ENCODE data around the gene CAPN14.

Gene CAPN14

GRCh38 chr2:31254237-31255203, 37.2 kb upstream of the CAPN14 start:
- WGBS, 2 experiments = 94 to 95% methylated on average over 19 of the region's 19 CpGs
- H3K4me1 ChIP-seq (ENCODE audit: control insufficient read depth, insufficient read depth, low read length) = peaks cover 4% of the 10 kb centered on the region
- H3K27ac ChIP-seq (ENCODE audit: insufficient read depth, low read depth, low read length, poor library complexity, severe bottlenecking) = no peak overlapping the region
- no peaks in the 10 kb centered on the region for H3K9me3 ChIP-seq (ENCODE audit: control insufficient read depth, low read length)
- H3K4me3 ChIP-seq (ENCODE audit: insufficient read depth, low read depth, low read length) = no peak overlapping the region
- H3K27me3 ChIP-seq (ENCODE audit: control insufficient read depth, insufficient read depth, low read length, poor library complexity, severe bottlenecking) = no peaks in the 10 kb centered on the region
- no peaks in the 10 kb centered on the region for H3K36me3 ChIP-seq (ENCODE audit: control insufficient read depth, insufficient read depth, low read length)

- no peaks in the 10 kb centered on the region for H3K9me3 ChIP-seq (ENCODE audit: control insufficient read depth, low read length)
- H3K4me1 ChIP-seq (ENCODE audit: control insufficient read depth, insufficient read depth, low read length) = peaks cover 4% of the 10 kb centered on the region
- no peaks in the 10 kb centered on the region for H3K36me3 ChIP-seq (ENCODE audit: control insufficient read depth, insufficient read depth, low read length)
- no peak overlapping the region for H3K4me3 ChIP-seq (ENCODE audit: insufficient read depth, low read depth, low read length)
- no peak overlapping the region for H3K27ac ChIP-seq (ENCODE audit: insufficient read depth, low read depth, low read length, poor library complexity, severe bottlenecking)
- WGBS, 2 experiments = 88 to 89% methylated on average over 13 of the region's 13 CpGs
- H3K27me3 ChIP-seq (ENCODE audit: control insufficient read depth, insufficient read depth, low read length, poor library complexity, severe bottlenecking) = no peaks in the 10 kb centered on the region
Measured at GRCh38 chr2:31253356-31254131, 36.2 kb upstream of the CAPN14 start.

- no peaks in the 10 kb centered on the region for H3K27me3 ChIP-seq (ENCODE audit: control insufficient read depth, insufficient read depth, low read length, poor library complexity, severe bottlenecking)
- no peak overlapping the region for H3K4me3 ChIP-seq (ENCODE audit: insufficient read depth, low read depth, low read length)
- H3K27ac ChIP-seq (ENCODE audit: insufficient read depth, low read depth, low read length, poor library complexity, severe bottlenecking) = no peak overlapping the region
- H3K9me3 ChIP-seq (ENCODE audit: control insufficient read depth, low read length) = no peaks in the 10 kb centered on the region
- 93% methylated on average over 6 of the region's 6 CpGs for WGBS, 2 experiments
- no peaks in the 10 kb centered on the region for H3K4me1 ChIP-seq (ENCODE audit: control insufficient read depth, insufficient read depth, low read length)
- no peaks in the 10 kb centered on the region for H3K36me3 ChIP-seq (ENCODE audit: control insufficient read depth, insufficient read depth, low read length)
Measured at GRCh38 chr2:31251851-31252250, 34.5 kb upstream of the CAPN14 start.

DNA sequence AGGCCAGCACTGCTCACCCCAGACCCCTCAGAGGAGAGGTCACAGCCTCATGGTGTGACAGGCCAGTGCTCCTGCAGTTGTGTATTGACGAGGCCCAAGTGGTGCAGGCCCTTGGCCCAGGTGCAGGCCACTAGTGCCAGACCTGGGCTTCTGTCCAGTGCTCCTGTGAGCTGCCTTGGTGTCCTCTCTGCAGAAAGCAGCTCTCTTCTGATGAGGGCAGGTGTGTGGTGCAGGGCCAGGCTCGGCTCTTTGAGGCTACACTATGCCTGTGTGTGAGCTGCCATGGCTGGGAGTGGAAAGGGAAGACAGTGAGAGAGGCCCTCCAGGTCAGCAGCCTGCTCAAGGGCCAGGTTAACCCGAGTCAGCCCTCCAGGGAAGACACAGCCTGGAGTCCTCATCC, 33.7 kb upstream of the CAPN14 start:
- H3K27me3 ChIP-seq (ENCODE audit: control insufficient read depth, insufficient read depth, low read length, poor library complexity, severe bottlenecking) = no peaks in the 10 kb centered on the region
- no peak overlapping the region for H3K27ac ChIP-seq (ENCODE audit: insufficient read depth, low read depth, low read length, poor library complexity, severe bottlenecking)
- no peak overlapping the region for H3K4me3 ChIP-seq (ENCODE audit: insufficient read depth, low read depth, low read length)
- no peaks in the 10 kb centered on the region for H3K36me3 ChIP-seq (ENCODE audit: control insufficient read depth, insufficient read depth, low read length)
- no peaks in the 10 kb centered on the region for H3K4me1 ChIP-seq (ENCODE audit: control insufficient read depth, insufficient read depth, low read length)
- H3K9me3 ChIP-seq (ENCODE audit: control insufficient read depth, low read length) = no peaks in the 10 kb centered on the region
- 89 to 94% methylated on average over 3 of the region's 3 CpGs for WGBS, 2 experiments

DNA sequence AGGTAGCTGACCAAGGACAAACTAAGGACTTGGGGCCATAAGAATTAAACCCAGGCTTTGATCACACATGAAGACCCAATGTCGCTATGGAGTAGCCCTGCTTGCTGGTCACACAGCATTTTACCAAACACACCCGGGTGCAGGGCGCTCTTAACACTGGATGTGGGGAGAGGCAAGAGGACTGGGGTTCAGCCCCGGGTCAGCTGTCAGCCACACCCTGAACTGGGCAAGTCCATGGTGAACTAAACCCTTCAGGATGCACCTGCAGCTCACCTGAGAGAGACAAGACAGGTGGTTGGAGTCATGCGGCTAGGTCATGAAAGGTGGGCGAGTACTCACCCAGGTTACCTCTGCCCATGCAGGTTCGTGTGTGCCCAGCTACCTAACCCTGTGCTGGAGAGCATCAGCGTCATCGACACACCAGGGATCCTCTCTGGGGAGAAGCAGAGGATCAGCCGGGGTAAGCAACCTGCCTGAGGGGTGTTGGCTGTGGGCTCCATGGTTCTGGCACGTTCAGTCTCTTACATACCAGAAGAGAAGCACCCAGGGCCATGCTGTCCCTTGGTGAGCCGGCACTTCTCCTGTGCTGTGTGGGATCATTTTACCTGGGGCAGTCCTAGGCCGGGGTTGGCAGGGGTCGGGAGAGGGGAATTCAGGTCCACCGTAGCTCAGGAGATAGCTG, 31.8 kb upstream of the CAPN14 start:
- Histone ChIP-seq H3K4me3 (ENCODE audit: insufficient read depth, low read depth, low read length) (no peak overlapping the region), H3K27ac (ENCODE audit: insufficient read depth, low read depth, low read length, poor library complexity, severe bottlenecking) (no peak overlapping the region), H3K4me1 (ENCODE audit: control insufficient read depth, insufficient read depth, low read length) (no peaks in the 10 kb centered on the region), H3K9me3 (ENCODE audit: control insufficient read depth, low read length) (no peaks in the 10 kb centered on the region), H3K27me3 (ENCODE audit: control insufficient read depth, insufficient read depth, low read length, poor library complexity, severe bottlenecking) (no peaks in the 10 kb centered on the region), H3K36me3 (ENCODE audit: control insufficient read depth, insufficient read depth, low read length) (no peaks in the 10 kb centered on the region)
- WGBS, 2 experiments = 93 to 96% methylated on average over 15 of the region's 15 CpGs

- Histone ChIP-seq H3K36me3 (ENCODE audit: control insufficient read depth, insufficient read depth, low read length) (no peaks in the 10 kb centered on the region), H3K27me3 (ENCODE audit: control insufficient read depth, insufficient read depth, low read length, poor library complexity, severe bottlenecking) (no peaks in the 10 kb centered on the region), H3K4me1 (ENCODE audit: control insufficient read depth, insufficient read depth, low read length) (no peaks in the 10 kb centered on the region), H3K9me3 (ENCODE audit: control insufficient read depth, low read length) (no peaks in the 10 kb centered on the region), H3K27ac (ENCODE audit: insufficient read depth, low read depth, low read length, poor library complexity, severe bottlenecking) (no peak overlapping the region), H3K4me3 (ENCODE audit: insufficient read depth, low read depth, low read length) (no peak overlapping the region)
- WGBS, 2 experiments = 94 to 95% methylated on average over 3 of the region's 3 CpGs
Measured at GRCh38 chr2:31248139-31248538, 30.8 kb upstream of the CAPN14 start.

- H3K9me3 ChIP-seq (ENCODE audit: control insufficient read depth, low read length) = no peaks in the 10 kb centered on the region
- H3K27ac ChIP-seq (ENCODE audit: insufficient read depth, low read depth, low read length, poor library complexity, severe bottlenecking) = no peak overlapping the region
- H3K27me3 ChIP-seq (ENCODE audit: control insufficient read depth, insufficient read depth, low read length, poor library complexity, severe bottlenecking) = no peaks in the 10 kb centered on the region
- 94 to 95% methylated on average over 5 of the region's 5 CpGs for WGBS, 2 experiments
- no peaks in the 10 kb centered on the region for H3K36me3 ChIP-seq (ENCODE audit: control insufficient read depth, insufficient read depth, low read length)
- H3K4me1 ChIP-seq (ENCODE audit: control insufficient read depth, insufficient read depth, low read length) = no peaks in the 10 kb centered on the region
- no peak overlapping the region for H3K4me3 ChIP-seq (ENCODE audit: insufficient read depth, low read depth, low read length)
Measured at GRCh38 chr2:31247711-31248110, 30.4 kb upstream of the CAPN14 start.

DNA sequence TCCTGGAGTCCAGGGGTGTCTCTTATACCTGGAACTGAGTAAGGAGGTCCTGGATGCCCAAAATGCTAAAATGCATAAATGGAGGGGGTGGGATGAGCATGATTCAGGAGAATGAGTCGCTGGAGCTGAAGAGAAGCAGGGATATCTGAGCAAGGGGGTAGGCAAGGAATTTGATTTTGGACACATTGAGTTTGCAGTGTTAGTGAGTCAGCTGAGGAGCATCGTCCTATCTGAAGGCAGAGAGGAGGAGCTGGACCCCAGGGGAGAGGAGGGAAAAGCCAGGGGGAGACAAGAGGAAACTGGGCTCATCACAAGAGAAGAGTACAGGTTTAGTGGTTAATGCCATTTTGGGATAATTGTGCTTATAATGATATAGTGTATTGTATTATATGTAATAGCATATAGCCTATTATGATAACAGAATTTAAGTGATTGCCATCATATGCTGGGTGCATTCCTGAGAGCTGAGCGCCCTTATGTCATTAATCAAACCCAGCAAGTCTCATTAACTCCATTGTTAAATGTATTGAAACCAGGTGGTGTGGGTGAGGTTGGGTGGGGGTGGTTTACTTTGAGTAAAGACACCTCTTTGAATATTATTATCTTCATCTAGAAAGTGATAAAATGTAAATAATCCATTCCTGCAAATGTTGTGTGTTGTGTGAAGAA, 29.0 kb upstream of the CAPN14 start:
- WGBS, 2 experiments = 87% methylated on average over 2 of the region's 3 CpGs
- Histone ChIP-seq H3K27ac (ENCODE audit: insufficient read depth, low read depth, low read length, poor library complexity, severe bottlenecking) (no peak overlapping the region), H3K27me3 (ENCODE audit: control insufficient read depth, insufficient read depth, low read length, poor library complexity, severe bottlenecking) (no peaks in the 10 kb centered on the region), H3K4me1 (ENCODE audit: control insufficient read depth, insufficient read depth, low read length) (no peaks in the 10 kb centered on the region), H3K36me3 (ENCODE audit: control insufficient read depth, insufficient read depth, low read length) (no peaks in the 10 kb centered on the region), H3K9me3 (ENCODE audit: control insufficient read depth, low read length) (no peaks in the 10 kb centered on the region), H3K4me3 (ENCODE audit: insufficient read depth, low read depth, low read length) (no peak overlapping the region)

DNA sequence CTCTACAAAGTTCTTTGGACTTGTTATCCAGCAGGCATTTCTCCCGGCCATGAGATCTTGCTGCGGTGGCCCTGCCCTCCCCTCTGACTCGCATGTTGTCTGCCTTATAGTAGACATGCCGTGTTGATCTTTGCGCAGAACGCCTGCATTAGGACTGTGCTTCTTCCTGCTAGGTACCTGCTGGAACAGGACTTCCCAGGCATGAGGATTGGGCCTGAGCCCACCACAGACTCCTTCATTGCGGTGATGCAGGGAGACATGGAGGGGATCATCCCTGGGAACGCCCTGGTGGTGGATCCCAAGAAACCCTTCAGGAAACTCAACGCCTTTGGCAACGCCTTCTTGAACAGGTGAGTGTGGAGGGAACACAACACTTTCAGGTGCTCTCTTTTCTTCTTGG, 26.8 kb upstream of the CAPN14 start:
- no peaks in the 10 kb centered on the region for H3K4me1 ChIP-seq (ENCODE audit: control insufficient read depth, insufficient read depth, low read length)
- H3K4me3 ChIP-seq (ENCODE audit: insufficient read depth, low read depth, low read length) = no peak overlapping the region
- no peaks in the 10 kb centered on the region for H3K9me3 ChIP-seq (ENCODE audit: control insufficient read depth, low read length)
- H3K36me3 ChIP-seq (ENCODE audit: control insufficient read depth, insufficient read depth, low read length) = no peaks in the 10 kb centered on the region
- H3K27ac ChIP-seq (ENCODE audit: insufficient read depth, low read depth, low read length, poor library complexity, severe bottlenecking) = no peak overlapping the region
- no peaks in the 10 kb centered on the region for H3K27me3 ChIP-seq (ENCODE audit: control insufficient read depth, insufficient read depth, low read length, poor library complexity, severe bottlenecking)
- WGBS, 2 experiments = 95 to 96% methylated on average over 10 of the region's 10 CpGs
